ENCODE measurements around the gene LOXL3.

- TF ChIP-seq, protein P1, sequence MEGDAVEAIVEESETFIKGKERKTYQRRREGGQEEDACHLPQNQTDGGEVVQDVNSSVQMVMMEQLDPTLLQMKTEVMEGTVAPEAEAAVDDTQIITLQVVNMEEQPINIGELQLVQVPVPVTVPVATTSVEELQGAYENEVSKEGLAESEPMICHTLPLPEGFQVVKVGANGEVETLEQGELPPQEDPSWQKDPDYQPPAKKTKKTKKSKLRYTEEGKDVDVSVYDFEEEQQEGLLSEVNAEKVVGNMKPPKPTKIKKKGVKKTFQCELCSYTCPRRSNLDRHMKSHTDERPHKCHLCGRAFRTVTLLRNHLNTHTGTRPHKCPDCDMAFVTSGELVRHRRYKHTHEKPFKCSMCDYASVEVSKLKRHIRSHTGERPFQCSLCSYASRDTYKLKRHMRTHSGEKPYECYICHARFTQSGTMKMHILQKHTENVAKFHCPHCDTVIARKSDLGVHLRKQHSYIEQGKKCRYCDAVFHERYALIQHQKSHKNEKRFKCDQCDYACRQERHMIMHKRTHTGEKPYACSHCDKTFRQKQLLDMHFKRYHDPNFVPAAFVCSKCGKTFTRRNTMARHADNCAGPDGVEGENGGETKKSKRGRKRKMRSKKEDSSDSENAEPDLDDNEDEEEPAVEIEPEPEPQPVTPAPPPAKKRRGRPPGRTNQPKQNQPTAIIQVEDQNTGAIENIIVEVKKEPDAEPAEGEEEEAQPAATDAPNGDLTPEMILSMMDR (IDR thresholded peaks at IDR 0.05), result no peak
- TF ChIP-seq EP300 (IDR thresholded peaks at IDR 0.05), result no peak
These were observed 64.9 kb downstream of the LOXL3 start for GRCh38 chr2:74488643-74489481.

All from upper lobe of left lung (tissue), 4 donors.